Activated CD8-positive, alpha-beta memory T cell treated with anti-CD3 and anti-CD28 coated beads for 24 hours (primary cell): ENCODE results near the gene LMF2.
A peak's percentile ranks its signal among the peaks of the same experiment; 100 is the strongest.
"Not testable (repeated sequence)": the region's sequence is repeated elsewhere in the genome, so short reads cannot be mapped to it uniquely, and the experiment has no call there.

Source experiments
- DNase-seq: peaks from one replicate; pipeline ENCODE4 v3.0.0-alpha.2; 2020

Gene LMF2

GRCh38 chr22:50522806-50523438, 15.4 kb upstream of the LMF2 start:
- no peak for DNase-seq

- no peak for DNase-seq
Observed at GRCh38 chr22:50522208-50522805, 14.8 kb upstream of the LMF2 start.

GRCh38 chr22:50521710-50522109, 14.2 kb upstream of the LMF2 start:
- no peak for DNase-seq

- no peak for DNase-seq
Observed at GRCh38 chr22:50520826-50521453, 13.4 kb upstream of the LMF2 start.

GRCh38 chr22:50520184-50520583, 12.7 kb upstream of the LMF2 start:
- DNase-seq, result not testable (repeated sequence)

GRCh38 chr22:50519151-50519550, 11.6 kb upstream of the LMF2 start:
- no peak for DNase-seq

- no peak for DNase-seq
Observed at GRCh38 chr22:50518606-50519005, 11.1 kb upstream of the LMF2 start.

- no peak for DNase-seq
Observed at GRCh38 chr22:50517495-50518260, 10.2 kb upstream of the LMF2 start.

GRCh38 chr22:50516891-50517290, 9.4 kb upstream of the LMF2 start:
- DNase-seq, result no peak

- DNase-seq, result no peak
Observed at GRCh38 chr22:50516068-50516467, 8.6 kb upstream of the LMF2 start.

GRCh38 chr22:50513175-50513574, 5.7 kb upstream of the LMF2 start:
- DNase-seq, result no peak

GRCh38 chr22:50508897-50509296, 1.4 kb upstream of the LMF2 start:
- no peak for DNase-seq

- peak; percentile 100 for DNase-seq
Observed at GRCh38 chr22:50507991-50508884, 736 bp upstream of the LMF2 start, which contains the start of gene NCAPH2. Gene NCAPH2, plus strand, starts transcription at chr22:50508224. Its CDS starts 114 bp downstream, at chr22:50508338.

- DNase-seq, result no peak
Observed at GRCh38 chr22:50506611-50507420, 686 bp downstream of the LMF2 start.

- no peak for DNase-seq
Observed at GRCh38 chr22:50505776-50506610, 1.5 kb downstream of the LMF2 start.

GRCh38 chr22:50505276-50505775, 2.2 kb downstream of the LMF2 start:
- DNase-seq, result no peak

GRCh38 chr22:50504369-50505211, 2.9 kb downstream of the LMF2 start:
- no peak for DNase-seq

- no peak for DNase-seq
Observed at GRCh38 chr22:50503475-50504145, 3.9 kb downstream of the LMF2 start.
